NCI-H524 treated with DMSO at 0.1 percent for 48 hours (cell line): ENCODE measurements around the gene IFT20.

ENCODE experiments used
- DNase-seq: peaks from one replicate; lab custom pipeline; 2025; lab: John Stamatoyannopoulos, UW

Gene IFT20

DNA sequence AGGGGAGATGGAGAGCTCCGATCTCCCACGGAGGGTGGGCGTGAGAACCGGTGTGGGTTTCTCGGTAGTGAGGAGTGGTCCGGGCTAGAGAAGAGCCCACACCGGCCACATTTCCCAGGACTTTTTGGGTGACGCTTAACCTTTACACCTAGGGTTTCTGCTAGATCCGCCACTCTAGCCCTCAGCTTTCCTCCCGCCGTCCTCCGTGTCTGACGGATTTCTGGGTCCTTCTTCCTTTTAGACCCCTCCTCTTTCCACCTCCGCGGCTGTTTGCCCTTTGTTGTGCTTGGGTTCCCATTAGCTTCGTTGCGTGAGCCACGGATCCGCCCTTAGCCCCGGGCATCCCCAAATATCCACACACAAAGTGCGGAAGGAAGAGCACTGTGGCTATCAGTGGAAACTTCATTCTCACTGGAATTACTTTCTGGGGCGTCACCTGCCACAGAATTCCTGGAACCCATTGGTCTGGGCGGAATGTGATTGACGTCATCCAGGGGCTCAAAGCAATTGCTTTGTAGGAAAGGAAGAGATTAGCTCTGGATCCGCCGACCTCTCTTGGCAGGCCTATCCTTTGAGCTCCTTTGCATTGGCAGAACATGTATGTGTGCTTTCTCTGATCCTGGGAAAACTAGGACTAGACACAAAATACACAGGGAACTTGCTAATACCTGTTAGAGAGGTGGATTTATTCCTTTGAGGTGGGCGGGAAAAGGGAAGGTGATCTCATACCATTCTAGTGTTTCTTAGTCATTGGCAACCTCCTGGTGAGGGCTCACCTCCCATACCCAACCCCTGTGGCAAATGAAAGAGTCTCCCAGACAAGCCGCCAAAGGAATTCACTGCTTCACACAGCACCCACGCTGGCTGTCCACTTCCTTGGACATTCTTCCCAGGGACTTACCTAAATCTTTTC lies 943 bp upstream of the IFT20 start:
- peak; percentile 23 for DNase-seq

DNA sequence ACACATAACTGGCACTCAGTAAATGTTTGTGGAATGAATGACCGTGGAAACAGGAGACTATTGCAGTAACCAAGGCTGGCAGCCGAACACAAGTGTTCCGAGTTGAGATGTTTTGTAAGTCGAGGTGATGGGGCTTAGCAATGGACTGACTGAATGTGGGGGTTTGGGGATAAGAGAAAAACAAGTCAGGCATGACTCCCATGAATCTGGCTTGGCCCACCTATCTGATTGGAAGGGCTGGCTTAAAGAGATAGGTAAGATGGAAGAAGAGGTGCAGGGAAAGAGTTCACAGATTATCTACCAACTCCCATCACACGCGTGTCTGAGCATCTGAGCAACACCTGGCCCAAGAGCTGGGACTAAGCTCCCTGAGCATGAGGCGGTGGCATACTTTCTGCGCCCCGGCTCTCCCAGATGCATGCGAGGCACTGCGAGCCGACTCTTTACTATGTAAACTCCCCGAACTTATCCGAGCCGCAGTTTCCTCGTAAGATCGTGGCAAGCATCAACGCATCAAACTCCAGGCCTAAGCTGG lies 539 bp downstream of the IFT20 start:
- DNase-seq, result no peak

GRCh38 chr17:28334171-28334570 lies 1.1 kb downstream of the IFT20 start:
- DNase-seq, result no peak

DNA sequence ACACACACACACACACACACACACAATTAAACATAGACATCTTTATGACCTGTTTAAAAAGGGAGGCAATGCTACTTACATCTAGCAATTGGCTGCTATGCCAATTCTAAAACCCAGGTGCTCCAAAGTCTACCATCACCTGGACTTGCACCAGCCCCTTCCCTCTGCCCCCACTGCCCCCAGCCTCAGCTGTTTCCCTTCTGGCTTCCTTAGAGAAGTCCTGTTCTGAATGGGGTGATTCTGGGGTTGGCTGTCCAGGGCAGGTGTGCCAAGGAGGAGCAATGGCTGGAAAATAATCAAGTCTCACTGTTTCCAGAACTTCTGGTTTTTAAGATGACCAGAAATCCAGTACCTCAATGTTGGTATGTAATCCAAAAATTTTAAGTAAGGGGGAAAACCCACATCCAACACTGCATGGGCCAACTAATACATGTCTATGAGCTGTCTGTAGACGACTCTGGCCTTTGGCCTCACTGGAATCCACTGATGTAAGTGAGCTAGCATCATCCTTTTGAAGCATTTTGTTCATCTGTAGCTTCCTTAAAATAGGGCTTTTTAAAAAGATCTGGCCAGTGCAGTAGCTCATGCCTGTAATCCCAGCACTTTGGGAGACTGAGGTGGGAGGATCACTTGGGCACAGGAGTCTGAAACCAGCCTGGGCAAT lies 2.1 kb downstream of the IFT20 start:
- no peak for DNase-seq

- DNase-seq, result no peak
Observed at GRCh38 chr17:28331891-28332420, 3.3 kb downstream of the IFT20 start.

DNA sequence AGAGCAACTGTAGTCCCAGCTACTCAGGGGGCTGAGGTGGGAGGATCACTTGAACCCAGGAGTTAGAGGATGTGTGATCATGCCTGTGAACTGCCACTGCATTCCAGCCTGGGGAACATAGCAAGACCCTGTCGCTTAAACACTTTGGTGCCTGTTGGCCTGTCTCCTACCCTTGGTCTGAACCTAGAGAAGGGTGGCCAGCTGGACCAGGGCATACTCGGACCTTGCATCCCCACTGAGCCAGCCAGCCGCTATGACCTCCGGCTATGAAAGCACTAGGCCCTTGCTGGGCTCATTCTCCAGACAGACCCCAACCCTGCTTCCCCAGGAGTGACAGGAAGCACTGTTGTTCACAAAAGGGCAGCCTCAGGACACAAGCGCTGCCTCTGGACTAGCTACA lies 4.6 kb downstream of the IFT20 start:
- no peak for DNase-seq

DNA sequence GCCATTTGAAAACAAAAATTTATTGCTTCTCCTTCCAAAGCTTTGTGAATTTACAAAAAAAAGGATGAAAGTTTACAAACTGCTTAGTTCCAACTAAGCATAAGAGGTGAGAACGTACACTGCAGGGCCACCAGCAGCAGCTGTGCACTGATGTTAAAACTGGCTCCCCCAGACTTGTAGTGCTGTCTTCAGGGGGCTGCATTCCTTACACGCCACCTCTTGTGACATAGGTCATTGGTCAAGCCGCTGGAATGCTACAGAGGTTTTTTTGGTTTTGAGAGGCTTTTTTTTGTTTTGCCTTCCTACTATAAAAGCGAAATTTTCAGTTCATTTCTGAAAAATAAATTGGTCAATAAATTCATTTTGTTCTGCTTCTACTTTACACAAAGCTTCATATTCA lies 6.9 kb downstream of the IFT20 start:
- DNase-seq, result no peak

DNA sequence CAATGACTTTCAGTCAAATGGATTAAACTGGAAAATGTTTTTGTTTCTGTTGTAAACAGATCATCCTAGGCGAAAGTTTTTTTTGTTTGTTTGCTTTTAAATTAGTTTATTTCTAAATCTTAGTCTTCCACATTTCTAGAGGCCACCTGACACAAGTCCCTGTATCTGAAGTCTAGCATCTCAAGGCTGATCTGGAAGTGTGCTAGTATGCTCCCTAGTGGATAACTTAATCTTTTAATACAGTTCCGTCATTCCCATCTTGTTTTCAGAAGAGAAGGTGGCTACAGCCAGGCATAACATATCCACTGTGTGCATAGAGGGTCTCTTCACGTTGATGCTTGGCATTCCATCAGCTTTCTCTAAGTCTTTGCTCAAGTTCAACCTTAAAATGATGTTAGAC lies 7.6 kb downstream of the IFT20 start:
- no peak for DNase-seq

GRCh38 chr17:28327031-28327607 lies 8.2 kb downstream of the IFT20 start:
- no peak for DNase-seq

GRCh38 chr17:28326114-28326513 lies 9.2 kb downstream of the IFT20 start:
- DNase-seq, result no peak

GRCh38 chr17:28325211-28325610 lies 10.1 kb downstream of the IFT20 start:
- DNase-seq, result peak; percentile 97

- DNase-seq, result no peak
Observed at GRCh38 chr17:28324781-28325180, 10.5 kb downstream of the IFT20 start.

GRCh38 chr17:28324267-28324745 lies 11.0 kb downstream of the IFT20 start:
- no peak for DNase-seq

- no peak for DNase-seq
Observed at GRCh38 chr17:28320215-28321061, 14.8 kb downstream of the IFT20 start.

- no peak for DNase-seq
Observed at GRCh38 chr17:28319598-28319935, 15.7 kb downstream of the IFT20 start.

GRCh38 chr17:28318759-28319597 lies 16.3 kb downstream of the IFT20 start, which contains the start of gene TMEM97:
Gene TMEM97, plus strand, starts transcription at chr17:28319200. Its CDS starts 40 bp downstream, at chr17:28319240.
- DNase-seq, result peak; percentile 99

DNA sequence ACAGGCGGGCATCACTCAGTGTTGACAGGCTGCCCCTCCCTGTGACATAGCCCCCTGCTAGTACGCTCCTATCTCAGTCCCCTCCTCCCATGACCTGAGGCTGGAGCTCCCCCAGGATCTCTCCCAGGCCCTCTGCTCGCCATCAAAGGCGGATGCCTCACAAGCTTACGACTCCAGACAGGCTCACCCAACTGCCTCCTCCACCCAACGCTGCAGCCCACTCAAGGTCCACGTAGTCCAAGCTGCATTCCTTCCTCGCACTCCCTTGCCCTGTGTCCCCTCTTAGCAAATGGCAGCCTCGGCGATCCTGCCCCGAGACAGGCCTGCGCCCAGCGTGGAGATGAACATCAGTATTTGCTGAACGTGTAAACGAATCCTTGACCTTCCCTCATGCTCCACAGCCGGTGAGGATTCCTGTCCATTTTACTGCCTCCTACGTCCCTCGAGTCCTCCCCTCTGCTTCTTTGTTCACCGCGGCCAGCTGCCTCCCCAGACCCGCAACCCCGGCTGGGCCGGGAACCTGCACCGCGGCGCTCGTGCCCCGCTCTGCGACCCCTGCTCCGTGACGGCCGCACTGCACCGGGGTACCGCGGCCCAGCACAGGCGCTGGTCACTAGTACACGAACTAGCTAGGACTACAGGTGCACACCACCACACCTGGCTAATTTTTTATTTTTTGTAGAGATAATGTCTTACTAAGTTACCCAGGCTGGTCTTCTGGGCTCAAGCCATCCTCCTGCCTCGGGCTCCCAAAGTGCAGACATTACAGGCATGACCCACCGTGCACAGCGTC lies 17.1 kb downstream of the IFT20 start:
- no peak for DNase-seq

DNA sequence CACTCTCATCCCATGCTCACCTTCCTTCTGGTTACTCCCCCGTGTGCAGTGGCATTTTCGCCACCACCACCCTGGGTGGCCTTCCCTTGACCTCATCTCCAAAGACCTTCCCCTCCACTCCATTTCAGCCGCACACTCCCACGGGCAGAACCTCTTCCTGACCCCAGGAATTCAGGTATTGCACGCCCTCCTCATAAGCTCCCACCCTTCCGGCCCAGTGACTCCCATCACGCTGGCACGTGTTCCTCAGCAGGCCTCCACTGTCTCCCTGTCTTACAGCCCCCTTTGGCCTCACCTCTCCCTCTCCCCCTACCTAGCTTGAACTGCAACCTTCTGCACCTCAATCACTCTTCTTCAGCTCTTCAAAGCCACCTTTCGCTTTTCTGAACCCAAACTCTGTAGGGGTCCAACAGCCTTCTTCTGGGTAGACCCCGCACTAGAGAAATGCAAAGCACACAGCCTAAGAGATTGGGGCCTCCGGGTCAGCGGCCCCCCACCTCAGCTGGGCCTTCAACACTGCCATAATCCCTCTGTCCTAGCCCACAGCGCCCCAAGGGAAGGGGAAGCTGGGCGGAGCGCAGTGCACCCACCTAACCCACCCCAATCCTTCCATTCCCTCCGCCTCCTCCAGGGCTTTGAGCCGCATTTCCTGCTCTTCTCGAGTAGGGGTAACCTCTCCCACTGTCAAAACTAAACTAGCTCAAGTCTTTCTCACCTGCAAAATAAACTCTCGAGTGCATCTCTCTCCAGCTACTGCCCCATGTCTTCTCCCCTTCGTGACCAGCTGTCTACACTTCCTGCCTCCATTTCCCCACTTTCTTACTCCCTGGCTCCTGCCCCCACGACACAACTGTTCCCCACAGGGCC lies 17.9 kb downstream of the IFT20 start:
- DNase-seq, result no peak
